GM19397 (cell line): Measurements from ENCODE around the gene MYO1E.
"Not testable (repeated sequence)": the region's sequence is repeated elsewhere in the genome, so short reads cannot be mapped to it uniquely, and the experiment has no call there.

Source experiments
- ATAC-seq: cut with Tn5 transposase; IDR thresholded peaks from one replicate; pipeline ENCODE4 v1.9.1; 2021; ENCODE audit warnings: mild to moderate bottlenecking, moderate library complexity; ENCODE audit not compliant: unreplicated experiment

Gene MYO1E

GRCh38 chr15:59148153-59148833 is 224.4 kb downstream of the MYO1E start:
- no peak for ATAC-seq

DNA sequence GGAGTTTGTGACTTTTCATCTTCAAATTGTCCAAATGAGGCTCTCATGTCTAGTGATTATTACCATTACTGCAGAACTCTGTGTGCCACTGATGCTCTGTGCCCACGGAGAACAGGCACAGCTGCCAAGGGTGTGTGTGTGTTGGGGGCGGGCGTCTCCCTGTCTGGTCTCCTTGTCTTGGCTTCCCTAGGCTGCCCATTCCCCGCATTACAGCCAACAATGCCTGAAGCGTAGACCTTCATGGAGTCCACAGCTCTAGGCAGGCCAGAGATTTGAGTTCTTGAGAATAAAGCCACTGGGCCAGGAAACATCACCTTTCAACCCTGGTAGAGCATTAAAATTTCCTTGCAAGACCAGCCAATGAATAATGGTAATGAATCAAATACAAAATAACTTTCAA is 225.0 kb downstream of the MYO1E start:
- ATAC-seq = no peak

- not testable (repeated sequence) for ATAC-seq
These were observed 228.1 kb downstream of the MYO1E start for GRCh38 chr15:59144594-59144993.

DNA sequence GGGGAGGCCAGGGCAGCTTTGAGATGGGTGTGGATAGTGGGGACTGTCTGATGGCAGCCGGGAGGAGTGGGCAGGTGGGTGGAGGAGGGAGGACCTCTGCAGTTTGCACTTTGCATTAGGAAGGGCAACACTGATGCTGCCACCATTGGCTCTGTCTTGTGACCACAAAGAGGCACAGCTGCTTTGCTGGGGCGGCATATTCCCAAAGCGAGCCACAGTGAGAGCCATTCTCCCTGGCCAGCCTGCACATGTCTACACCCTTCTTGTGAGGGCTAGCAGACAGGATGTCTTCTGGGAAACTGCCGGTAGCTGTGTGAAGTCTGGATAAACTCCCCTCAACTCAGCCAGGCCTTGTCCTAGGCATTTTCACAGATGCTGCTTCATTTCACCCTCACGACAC is 229.4 kb downstream of the MYO1E start:
- no peak for ATAC-seq

DNA sequence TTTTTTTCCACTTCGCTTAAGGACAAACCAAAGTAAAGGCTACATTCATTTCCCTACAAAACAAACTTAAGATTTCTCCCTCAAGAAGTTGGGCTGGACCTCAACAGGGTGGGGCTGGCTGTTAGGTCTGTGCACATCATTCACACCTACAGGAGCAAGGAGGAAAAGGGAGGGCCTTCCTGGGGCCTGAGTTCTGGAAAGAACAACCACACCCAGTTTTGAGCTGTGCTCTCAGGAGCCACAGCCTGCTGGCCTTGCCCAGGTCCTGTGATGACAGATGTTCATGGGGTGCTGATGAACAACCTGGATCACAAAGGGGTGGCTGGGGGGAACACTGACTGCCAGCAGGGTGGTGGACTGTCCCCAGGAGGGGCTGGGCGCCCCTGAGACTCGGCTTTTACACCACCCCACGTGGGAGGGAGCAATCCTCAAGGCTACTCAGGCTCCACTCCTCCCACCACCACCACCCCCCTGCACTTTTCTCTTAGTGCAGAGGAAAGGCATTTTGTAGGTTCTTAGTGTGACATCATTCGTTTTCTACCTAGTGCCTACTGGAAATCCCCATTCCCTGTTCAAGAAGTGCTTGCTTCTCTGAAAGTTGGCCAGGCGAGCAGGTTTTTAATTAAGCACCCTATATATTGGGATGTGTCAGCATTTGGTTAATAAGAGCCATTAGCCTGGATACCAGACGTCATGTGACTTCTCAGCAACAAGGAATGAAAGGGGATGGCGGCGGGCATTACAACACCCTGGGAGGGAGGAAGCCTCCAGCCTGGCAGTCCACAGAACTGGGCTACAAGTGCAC is 232.0 kb downstream of the MYO1E start:
- ATAC-seq = no peak

- ATAC-seq = no peak
These were observed 234.4 kb downstream of the MYO1E start for GRCh38 chr15:59138243-59138642.

DNA sequence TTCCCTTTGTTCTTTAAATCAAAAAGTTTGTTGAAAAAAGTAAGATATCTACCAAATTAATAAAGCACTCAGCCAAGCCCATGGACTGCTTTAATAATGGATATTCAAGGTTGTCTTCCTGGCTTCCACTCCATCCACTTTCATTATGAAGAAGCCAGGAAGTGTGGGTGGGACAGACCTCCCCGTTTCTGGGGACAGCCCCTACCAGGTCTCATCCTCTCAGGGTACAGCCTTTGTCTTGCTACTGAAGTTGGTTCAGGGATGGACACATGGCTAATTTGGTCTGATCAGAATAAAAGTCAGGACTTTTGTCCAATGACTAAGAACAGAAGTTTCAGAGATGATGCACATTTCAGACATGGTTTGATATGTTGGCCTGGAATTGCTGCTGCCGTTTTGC is 235.1 kb downstream of the MYO1E start:
- no peak for ATAC-seq

GRCh38 chr15:59133929-59134427 is 238.7 kb downstream of the MYO1E start:
- ATAC-seq = no peak

DNA sequence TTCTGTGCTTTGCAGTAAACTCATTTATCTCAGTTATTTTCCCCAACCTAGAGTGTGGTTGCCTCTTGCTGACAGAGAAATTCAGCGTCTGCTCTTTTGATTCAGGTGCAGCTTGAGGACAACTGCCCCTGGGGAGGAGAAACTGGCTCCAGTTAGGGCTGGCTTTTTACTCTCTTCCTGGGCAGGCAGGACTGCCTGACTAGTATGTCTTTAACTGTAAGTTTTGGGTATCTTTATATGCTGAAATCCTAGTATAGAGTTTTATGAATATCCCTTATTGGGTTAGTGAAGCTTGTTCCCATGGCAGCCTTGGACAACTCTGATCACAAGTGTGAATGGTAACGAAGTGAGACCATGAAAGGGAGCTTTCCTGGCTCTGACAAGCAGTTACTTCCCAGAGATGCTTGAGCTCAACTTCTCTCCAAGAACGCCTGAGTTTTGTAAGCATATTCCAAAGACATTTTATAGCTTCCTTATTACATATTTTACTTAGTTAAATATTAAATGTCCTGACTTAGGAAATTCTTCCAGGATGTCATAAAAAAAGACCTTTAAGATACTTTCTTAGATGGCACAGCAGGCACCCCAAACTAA is 240.6 kb downstream of the MYO1E start:
- ATAC-seq = no peak

- ATAC-seq = no peak
These were observed 241.2 kb downstream of the MYO1E start for GRCh38 chr15:59131456-59131855.

DNA sequence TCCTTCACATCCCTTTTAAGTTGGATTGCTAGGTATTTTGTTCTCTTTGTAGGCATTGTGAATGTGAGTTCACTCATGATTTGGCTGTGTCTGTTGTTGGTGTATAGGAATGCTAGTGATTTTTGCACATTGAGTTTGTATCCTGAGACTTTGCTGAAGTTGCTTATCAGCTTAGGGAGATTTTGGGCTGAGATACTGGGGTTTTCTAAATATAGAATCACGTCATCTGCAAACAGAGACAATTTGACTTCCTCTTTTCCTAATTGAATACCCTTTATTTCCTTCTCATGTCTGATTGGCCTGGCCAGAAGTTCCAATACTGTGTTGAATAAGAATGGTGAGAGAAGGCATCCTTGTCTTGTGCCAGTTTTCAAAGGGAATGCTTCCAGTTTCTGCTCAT is 245.4 kb downstream of the MYO1E start:
- not testable (repeated sequence) for ATAC-seq

DNA sequence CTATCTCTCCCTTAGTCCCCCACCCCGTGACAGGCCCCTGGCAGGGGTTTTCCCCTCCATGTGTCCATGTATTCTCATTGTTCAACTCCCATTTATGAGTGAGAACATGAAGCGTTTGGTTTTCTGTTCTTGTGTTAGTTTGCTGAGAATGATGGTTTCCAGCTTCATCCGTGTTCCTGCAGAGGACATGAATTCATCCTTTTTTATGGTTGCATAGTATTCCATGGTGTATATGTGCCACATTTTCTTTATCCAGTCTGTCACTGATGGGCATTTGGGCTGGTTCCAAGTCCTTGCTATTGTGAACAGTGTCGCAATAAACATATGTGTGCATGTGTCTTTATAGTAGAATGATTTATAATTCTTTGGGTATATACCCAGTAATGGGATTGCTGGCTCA is 247.0 kb downstream of the MYO1E start:
- not testable (repeated sequence) for ATAC-seq

DNA sequence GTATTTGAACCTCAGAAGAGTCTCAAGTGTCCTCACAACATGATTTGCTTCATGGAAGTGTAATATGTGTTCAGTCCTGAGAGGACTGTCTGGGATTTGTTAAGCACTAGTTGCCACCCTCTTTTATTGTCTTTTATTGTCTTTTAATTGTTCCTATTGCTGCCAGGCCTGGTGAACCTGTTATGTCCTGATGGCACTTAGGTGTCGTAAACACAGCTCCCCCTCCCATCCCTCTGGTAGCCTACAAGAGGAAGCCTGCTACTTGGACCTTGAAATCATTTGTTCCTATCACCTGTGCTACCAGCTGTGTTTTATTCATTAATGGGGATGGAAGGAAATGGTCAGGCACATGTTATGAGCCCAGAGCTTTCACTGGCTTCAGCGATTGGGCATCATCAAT is 248.4 kb downstream of the MYO1E start:
- no peak for ATAC-seq

GRCh38 chr15:59120937-59121336 is 251.7 kb downstream of the MYO1E start:
- no peak for ATAC-seq

DNA sequence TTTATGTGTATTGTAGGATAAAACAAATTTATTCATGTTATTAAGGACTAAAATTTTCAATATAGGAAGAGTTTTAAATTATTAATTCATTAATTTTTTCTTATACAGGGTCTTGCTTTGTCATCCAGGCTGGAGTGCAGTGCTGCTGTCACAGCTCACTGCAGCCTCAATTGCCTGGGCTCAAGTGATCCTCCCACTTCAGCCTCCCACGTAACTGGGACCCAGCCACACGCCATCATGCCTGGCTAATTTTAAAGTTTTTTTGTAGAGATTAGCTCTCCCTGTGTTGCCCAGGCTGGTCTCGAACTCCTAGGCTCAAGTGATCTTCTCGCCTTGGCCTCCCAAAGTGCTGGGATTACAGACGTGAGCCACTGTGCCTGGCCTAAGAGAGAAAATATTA is 253.0 kb downstream of the MYO1E start:
- ATAC-seq = no peak

GRCh38 chr15:59116771-59117170 is 255.9 kb downstream of the MYO1E start:
- no peak for ATAC-seq

- ATAC-seq = no peak
These were observed 256.5 kb downstream of the MYO1E start for GRCh38 chr15:59116141-59116540.

DNA sequence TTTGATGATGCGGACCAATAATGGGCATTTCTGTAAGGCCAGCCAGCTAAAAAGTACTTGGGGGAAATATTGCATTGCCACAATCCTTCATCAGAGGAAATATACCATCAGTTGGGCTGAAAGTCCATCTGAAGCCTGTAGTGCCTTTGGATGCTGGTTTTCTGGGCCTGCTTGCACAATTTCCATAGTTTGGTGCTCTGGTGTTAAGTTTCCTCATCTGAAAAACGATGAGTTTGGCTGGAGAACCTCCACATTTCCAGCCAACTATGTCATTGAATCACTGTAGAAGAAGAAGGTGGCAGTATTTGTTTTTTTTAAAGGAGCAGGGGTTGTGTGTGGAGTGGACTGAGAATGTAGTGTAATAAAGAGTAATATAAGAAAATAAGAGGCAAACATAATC is 257.6 kb downstream of the MYO1E start:
- no peak for ATAC-seq

DNA sequence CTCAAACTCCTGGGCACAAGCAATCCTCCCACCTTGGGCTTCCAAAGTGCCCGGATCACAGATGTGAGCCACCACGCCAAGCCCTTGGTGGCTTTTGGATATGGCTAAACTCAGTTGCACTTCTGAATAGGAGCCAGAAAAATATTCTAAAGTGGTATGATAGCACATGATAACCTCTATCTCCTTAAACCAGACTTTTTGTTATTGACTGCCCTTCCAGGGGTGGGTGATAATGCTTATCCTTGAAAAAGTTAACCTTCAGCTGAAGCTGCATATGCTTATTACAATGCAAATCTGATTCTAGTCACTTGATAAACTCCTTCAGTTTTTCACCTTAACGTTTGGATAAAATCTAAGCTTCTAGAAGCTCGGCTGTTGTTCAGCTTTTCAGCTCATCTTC is 261.4 kb downstream of the MYO1E start:
- ATAC-seq = no peak

DNA sequence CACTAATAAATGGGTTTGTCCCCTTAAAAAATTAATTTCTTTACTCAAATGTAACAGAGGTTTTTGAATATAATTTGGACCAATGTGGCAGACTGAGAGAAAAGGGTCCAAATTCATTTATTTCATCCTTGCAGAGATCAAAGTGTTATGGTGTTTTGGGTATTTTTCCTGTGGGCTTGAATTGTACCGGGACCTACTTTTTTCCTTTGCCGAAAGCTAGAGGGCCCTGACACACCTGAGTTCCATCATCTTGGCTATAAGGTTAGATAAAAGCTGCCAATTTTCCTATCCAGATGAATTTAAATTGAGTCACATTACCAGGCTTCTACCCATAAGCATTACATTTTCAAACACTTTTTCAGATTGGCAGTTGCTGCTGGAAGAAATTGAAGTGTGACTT is 266.8 kb downstream of the MYO1E start:
- no peak for ATAC-seq

GRCh38 chr15:59104912-59105732 is 267.5 kb downstream of the MYO1E start, which contains the start of gene CCNB2:
CCNB2 (plus strand) TSS chr15:59105146; CDS start chr15:59105269, 123 bp downstream.
- peak; percentile 97 for ATAC-seq
